ENCODE measurements around the gene HOXC5.

Gene HOXC5

DNA sequence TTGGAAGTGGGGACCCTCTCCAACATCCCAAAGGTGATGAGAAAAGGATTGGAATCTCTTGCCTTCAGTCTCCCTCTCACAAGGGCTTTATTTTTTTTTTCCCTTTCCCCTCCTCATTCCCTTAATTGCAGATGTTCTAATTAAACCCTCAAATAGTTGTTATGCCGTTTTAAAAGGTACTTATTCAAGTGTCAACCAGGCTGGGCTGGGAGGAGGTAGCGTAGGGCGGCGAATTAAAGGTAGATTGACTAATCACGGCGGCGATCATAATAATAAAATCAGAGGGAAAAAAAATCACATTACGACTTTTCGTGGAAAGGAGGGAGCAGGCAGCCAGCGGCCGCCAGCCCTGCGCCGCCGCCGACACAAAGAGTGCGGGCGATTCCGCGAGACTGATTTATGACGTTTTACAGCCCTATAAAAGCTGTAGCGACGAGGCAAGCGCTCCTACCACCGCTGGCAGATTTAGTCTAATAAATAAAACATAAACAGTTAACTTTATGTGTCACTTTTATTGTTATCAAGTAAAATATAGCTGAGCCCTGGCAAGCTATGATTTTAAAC is 19.1 kb downstream of the HOXC5 start:
- peak overlapping the region; percentile 10; the same call in 1 of the 2 replicates for H3K4me3 ChIP-seq (ENCODE audit: low read depth, low read length)
- TF ChIP-seq, protein P1, sequence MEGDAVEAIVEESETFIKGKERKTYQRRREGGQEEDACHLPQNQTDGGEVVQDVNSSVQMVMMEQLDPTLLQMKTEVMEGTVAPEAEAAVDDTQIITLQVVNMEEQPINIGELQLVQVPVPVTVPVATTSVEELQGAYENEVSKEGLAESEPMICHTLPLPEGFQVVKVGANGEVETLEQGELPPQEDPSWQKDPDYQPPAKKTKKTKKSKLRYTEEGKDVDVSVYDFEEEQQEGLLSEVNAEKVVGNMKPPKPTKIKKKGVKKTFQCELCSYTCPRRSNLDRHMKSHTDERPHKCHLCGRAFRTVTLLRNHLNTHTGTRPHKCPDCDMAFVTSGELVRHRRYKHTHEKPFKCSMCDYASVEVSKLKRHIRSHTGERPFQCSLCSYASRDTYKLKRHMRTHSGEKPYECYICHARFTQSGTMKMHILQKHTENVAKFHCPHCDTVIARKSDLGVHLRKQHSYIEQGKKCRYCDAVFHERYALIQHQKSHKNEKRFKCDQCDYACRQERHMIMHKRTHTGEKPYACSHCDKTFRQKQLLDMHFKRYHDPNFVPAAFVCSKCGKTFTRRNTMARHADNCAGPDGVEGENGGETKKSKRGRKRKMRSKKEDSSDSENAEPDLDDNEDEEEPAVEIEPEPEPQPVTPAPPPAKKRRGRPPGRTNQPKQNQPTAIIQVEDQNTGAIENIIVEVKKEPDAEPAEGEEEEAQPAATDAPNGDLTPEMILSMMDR (IDR thresholded peaks at IDR 0.05; ENCODE audit: control insufficient read depth, extremely low read depth, insufficient read depth), result no peak
- DNase-seq (ENCODE audit: low read depth), result no peak

- H3K4me3 ChIP-seq (ENCODE audit: low read depth, low read length), result peak overlapping the region; percentile 10; the same call in 1 of the 2 replicates
- DNase-seq (ENCODE audit: low read depth), result no peak
- TF ChIP-seq, protein P1 (IDR thresholded peaks at IDR 0.05; ENCODE audit: control insufficient read depth, extremely low read depth, insufficient read depth), result peak; percentile 11; the same call in 1 of the 2 replicates
Measured at GRCh38 chr12:54052438-54053002, 19.7 kb downstream of the HOXC5 start.

- no peak overlapping the region for H3K4me3 ChIP-seq (ENCODE audit: low read depth, low read length)
- DNase-seq (ENCODE audit: low read depth), result no peak
- TF ChIP-seq, protein P1 (IDR thresholded peaks at IDR 0.05; ENCODE audit: control insufficient read depth, extremely low read depth, insufficient read depth), result no peak
Measured at GRCh38 chr12:54053003-54053750, 20.3 kb downstream of the HOXC5 start.

- no peak within 1 kb of the TSS for H3K4me3 ChIP-seq (ENCODE audit: low read depth, low read length)
- TF ChIP-seq, protein P1 (IDR thresholded peaks at IDR 0.05; ENCODE audit: control insufficient read depth, extremely low read depth, insufficient read depth), result no peak
- no peak for DNase-seq (ENCODE audit: low read depth)
Measured at GRCh38 chr12:54053751-54054741, 21.2 kb downstream of the HOXC5 start, which contains the start of gene HOXC4. HOXC4 (plus strand) TSS chr12:54053835; CDS start chr12:54053923, 88 bp downstream.

- H3K4me3 ChIP-seq (ENCODE audit: low read depth, low read length), result no peak overlapping the region
- DNase-seq (ENCODE audit: low read depth), result no peak
- TF ChIP-seq, protein P1 (IDR thresholded peaks at IDR 0.05; ENCODE audit: control insufficient read depth, extremely low read depth, insufficient read depth), result no peak
Measured at GRCh38 chr12:54054742-54055194, 21.9 kb downstream of the HOXC5 start.

- DNase-seq (ENCODE audit: low read depth), result no peak
- TF ChIP-seq, protein P1 (IDR thresholded peaks at IDR 0.05; ENCODE audit: control insufficient read depth, extremely low read depth, insufficient read depth), result no peak
Measured at GRCh38 chr12:54055552-54055951, 22.7 kb downstream of the HOXC5 start.

More at GRCh38 chr12:54055552-54055951, 22.7 kb downstream of the HOXC5 start:
- H3K4me3 ChIP-seq (ENCODE audit: low read depth, low read length), result no peak overlapping the region
